ENCODE results near the gene ADI1.
"Not testable (repeated sequence)": the region's sequence is repeated elsewhere in the genome, so short reads cannot be mapped to it uniquely, and the experiment has no call there.

ADI1 gene

GRCh38 chr2:3462493-3463104 is 56.7 kb downstream of the ADI1 start:
- no peak for DNase-seq (ENCODE audit: low spot score)

DNA sequence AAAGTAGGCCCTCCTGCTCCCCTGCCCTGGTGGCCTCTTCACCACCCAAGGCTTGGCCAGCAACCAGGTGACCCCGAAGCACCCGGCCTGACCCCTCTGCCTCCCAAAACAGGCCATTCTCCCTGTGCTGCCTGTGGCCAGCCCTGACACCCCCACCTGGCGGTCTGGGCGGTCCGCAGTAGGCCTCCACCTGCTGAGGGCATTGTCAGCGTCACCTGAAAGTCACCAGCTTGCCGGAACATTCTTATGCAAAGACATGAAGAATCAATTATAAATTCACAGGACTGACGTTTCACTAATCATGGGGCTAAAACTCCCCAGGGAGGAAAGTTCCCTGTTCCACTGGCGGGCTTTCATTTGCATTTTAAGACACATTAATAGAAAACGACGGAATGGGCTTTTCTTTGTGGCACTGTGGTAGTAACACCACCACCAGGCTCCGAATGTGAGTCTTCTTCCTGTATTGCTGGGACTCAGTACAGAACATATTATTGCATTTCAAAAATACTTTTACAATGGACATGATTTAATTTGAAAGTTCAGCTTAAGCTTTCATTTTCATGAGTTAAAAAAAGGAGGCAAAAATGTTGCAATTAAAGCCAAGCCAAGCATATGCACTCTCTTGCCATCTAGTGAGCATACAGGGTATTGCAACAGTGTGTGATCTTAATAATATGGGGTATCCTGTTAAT is 57.4 kb downstream of the ADI1 start:
- DNase-seq (ENCODE audit: low spot score), result peak; percentile 69

DNA sequence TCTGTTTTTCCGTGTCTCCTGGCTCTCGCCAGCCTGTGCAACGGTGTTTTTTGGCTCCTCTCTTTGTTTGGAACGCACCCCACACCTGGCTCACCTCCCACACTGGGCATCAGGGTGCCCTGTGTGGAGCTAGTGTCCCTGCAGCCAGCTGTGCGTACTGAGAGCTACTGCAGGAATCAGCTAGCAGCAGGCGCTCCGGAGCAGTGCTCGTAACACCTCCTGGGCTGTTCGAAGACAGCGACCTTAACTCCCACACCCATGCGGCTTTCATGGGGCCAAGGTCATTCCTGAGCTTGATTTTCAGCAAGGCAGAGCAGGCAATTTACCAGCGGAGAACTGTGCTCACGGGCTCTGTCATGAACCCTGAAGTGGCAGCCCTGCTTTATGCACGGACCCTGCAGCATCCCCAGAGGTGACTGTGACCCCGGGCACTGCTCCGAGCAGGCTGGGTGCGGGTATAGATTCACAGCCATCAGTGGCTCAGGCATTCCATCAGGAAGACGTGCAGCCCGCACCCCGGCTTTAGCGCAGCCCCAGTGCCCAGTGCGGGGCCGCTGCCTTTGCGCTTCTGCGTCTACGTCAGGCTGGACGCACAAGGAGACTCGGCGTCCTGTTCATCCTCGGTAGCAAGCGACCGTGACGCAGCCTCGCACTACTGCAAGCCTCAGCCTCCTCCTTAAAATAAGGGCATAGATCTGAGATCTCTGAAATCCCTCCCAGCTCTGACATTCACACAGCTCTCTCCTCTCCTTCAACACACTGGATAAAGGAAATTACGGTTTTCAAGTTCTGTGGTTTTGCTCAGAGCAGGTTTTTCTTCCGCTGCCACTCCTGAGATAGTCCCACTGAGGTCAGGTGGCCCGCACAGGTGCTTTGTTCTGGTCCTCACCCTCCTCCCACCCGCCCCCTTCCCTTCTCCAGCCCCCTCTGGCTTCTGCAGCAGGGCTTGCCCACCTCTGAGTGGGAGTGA is 58.2 kb downstream of the ADI1 start:
- DNase-seq (ENCODE audit: low spot score), result no peak

GRCh38 chr2:3460156-3460555 is 59.2 kb downstream of the ADI1 start:
- DNase-seq (ENCODE audit: low spot score), result no peak

- DNase-seq (ENCODE audit: low spot score), result no peak
Observed at GRCh38 chr2:3459185-3460015, 59.9 kb downstream of the ADI1 start.

DNA sequence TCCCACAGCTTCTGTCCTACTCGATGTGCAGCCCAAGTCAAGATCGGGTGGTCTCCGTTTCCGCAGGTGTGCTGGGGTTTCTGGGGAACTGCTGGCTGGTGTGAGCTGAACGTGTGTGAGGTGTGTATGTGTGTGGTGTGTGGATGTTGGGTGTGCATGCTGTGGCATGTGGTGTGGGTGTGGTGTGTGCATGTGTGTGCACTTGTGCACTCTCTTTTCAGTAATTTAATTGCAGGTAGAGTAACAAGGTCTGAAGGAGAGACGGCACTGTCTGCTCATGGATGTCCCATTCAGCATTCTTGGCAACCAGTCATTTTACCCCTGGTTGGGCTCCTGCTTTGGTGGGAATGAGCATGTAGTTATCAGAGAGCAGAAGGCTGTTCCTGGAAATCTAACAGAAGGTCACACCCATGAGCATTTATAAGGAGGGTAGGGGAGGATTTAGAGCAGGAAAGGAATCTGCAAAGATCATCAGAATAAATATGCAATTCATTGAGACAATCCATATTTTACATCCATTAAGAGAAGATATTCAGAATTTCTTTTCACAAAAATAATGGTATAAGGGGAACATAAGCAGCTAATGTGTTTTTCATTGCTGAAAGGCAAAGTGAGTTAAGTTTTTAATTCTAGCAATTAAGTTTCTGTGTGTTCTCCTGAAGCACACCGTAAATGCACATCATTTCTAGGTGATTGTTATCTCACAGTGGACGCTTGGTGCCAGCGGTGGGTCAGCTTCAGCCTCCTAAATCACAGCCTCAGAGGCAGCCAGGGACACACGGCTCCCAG is 60.7 kb downstream of the ADI1 start:
- no peak for DNase-seq (ENCODE audit: low spot score)

DNA sequence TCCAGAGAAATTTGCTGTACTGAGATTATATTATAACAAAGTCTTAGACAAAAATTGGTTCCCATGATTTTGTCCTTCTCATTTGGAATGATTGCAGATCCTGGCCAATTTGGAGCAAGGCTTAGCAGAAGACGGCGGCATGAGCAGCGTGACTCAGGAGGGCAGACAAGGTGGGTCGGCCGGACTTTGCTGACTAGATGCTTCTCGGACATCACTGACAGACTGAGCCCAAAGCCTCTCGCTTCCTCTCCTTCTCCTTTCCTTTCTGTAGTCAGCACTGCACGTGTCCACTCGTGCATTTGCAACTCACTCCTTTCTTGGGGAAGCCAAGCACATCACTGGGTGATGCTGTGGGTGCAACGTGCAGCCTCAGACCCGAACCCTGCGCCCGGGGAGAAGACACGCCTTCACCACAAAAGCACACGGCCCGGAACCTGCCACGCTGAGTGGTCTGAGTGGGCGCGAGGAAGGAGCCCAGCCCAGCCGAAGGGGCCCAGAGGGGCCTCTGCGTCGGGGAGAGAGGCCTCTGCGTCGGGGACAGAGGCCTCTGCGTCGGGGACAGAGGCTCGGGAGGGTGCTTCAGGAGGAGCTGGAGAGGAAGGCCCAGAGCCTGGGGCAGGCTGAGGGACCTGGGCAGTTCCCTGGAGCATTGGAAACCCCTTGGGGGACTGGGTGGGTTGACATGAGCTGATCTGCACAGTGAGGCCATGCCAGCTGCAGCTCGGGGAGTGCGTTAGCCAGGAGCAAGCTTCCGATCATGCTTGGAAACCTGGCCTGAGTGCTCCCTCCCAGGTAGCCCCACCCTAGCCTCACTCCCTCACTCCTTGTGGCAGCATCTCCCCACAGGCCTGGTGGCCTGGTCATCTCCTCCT is 61.6 kb downstream of the ADI1 start:
- no peak for DNase-seq (ENCODE audit: low spot score)

DNA sequence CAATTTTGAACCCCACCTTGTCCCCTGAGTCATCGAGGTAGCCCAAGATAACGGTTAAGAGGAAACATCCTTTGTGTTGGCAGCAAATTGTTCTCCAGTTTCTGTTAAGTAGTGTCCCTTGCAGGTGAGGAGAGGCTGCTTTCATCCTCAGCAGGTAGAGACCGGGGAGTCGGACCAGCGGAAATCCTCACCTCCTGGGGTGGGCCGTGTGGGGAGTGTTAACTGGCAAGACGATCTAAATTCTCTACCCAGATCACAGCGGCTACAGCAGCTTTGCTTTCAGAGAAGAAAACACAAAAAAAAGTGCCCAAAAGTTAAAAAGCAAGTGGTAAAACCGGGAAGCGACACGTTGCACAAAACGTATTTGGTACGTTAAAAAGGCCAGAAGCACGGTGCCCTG is 63.2 kb downstream of the ADI1 start:
- DNase-seq (ENCODE audit: low spot score), result no peak

- DNase-seq (ENCODE audit: low spot score), result no peak
Observed at GRCh38 chr2:3454802-3455201, 64.5 kb downstream of the ADI1 start.

- not testable (repeated sequence) for DNase-seq (ENCODE audit: low spot score)
Observed at GRCh38 chr2:3454005-3454404, 65.3 kb downstream of the ADI1 start.

- no peak for DNase-seq (ENCODE audit: low spot score)
Observed at GRCh38 chr2:3453190-3453999, 65.9 kb downstream of the ADI1 start.

DNA sequence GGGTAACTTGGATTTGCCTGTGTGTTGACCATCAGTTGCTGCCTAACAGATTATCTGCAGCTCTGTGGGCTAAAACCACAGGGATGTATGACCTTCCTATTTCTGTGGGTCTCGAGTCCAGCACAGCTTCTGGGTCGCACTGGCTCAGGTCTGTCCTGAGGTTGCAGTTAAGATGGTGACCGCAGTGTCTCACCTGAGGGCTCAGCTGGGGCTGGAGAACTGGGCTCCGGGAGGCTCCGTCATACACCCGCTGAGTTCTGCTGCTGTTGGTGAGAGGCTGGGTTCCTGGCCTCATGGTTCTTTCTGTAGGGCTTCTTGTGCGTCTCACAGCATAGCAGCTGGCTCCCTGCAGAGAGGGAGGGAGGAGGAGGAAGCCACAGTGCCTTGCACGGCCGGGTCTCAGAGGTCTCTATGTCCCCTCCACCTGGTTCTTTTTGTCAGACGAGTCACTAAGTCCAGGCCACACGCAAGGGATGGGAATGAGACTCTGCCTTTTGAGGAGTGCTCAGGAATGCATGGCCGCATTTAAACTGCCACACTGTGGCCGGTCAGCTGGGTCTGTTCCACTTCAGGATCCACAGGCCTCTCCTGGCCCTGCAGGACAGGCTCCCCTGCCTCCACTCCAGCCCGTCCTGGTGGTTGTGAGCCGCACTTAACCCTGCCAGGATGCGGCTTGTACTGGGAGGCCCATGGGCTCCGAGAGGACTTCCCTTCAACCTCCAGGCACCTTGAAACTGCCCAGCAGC is 67.2 kb downstream of the ADI1 start:
- no peak for DNase-seq (ENCODE audit: low spot score)

DNA sequence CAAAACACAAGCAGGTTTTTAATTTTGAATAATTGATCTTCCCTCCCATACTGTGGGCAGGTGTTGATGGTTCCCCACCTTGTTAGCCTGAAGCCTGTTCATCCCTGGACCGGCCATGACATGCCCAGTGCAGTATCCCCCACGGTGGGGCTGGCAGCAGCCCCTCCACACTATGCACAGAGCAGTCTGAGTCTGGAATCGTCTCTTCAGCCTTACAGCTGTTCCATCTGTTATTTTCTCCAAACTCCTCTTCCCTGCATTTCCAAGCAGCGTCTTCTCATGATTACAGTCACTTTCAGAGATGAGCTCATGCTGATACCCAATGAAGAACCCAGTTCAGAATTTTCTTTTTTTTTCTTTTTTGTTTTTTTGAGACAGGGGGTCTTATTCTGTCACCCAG is 68.2 kb downstream of the ADI1 start:
- no peak for DNase-seq (ENCODE audit: low spot score)

GRCh38 chr2:3450385-3451010 is 68.8 kb downstream of the ADI1 start:
- no peak for DNase-seq (ENCODE audit: low spot score)

DNA sequence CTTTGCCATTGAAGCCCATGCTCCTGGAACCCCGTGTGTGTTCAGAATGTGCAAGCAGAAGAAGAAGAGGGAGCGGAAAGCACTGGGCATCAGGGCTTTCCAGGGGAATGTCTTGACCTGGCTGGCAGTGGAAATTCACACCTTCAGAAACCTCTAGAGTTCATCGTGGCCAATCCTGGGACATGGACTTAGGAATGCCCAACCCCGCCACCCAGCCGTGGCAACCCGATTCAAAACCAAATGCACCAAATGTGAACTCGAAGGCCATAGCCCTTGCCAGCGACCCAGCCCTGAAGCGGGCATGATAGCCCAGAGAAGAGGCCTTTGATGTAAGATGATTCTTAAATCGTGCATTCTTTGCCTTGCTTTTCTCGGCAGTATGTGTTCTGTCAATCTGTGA is 69.4 kb downstream of the ADI1 start:
- DNase-seq (ENCODE audit: low spot score), result no peak

DNA sequence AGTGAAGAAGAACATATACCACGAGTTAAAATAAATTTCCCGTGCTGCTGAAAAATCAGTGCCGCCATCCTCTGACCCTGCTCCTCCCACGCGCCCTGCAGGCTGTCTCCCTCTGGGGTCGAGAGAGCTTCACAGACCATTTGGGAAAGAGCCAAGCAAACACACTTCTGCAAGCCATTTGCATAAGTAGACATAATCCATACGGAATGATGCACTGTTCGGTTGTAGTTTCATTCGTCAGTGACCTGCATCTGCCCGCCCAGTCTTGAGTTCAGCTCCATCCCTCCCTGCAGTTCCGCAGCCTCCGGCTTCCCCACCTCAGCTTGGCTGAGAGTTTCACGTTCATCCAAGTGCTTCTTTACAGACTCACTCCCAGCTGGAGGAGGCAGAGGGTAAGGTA is 70.2 kb downstream of the ADI1 start:
- DNase-seq (ENCODE audit: low spot score), result no peak

DNA sequence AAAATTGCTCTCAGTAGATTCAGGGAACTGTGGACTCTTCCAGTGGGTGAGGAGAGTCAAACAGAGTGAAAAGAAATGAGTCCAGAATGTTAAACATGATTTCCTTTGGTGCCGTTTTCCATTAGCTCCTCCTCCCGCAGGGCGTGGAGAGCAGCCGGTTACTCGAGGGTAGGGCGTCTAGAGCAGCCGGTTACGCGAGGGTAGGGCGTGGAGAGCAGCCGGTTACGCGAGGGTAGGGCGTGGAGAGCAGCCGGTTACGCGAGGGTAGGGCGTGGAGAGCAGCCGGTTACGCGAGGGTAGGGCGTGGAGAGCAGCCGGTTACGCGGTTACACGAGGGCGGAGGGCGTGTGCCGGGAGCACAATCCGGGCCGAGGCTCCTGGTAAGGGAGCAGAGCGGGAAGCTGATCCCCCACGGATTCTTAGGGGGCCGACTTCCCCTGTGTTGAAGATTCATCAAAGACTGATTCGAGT is 70.9 kb downstream of the ADI1 start:
- not testable (repeated sequence) for DNase-seq (ENCODE audit: low spot score)

DNA sequence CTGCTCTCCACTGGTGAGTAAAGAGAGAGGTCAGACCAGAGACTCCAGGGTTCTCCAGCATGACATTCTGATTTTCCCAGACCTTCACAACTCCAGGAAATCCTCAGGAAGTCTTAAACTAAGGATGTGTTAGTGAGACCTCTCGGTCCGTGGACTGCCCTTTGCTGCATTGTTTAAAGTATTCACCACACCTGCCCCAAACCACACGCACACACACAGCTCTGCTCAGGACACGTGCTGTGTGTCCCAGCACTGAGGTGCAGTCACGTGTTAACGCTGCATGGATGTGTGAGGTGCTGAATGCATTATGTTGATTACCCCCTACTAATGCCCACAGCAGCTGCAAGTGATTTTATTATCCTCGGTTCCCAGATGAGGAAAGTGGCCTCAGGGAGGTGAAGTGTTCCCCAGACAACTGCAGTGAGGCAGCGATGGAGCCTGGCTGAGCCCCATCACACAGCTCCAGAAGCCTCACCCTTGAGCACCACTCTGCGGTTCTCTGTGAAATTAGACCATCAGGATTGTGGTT is 71.5 kb downstream of the ADI1 start:
- DNase-seq (ENCODE audit: low spot score), result no peak

Data from activated CD4-positive, alpha-beta T cell treated with anti-CD3 and anti-CD28 coated beads, Interleukin-2, Interleukin-4, amounts not matched to agents 100 ng/mL and 50 ng/mL, durations not matched to agents 16 hours and 8 hours (primary cell).